Liver (tissue), 9 donors: ENCODE data around the gene RNF214. TPM values are rescaled to one million over a fixed set of nuclear protein-coding genes. Genes with fewer than 3 reads are reported as not detected.
"Not testable (repeated sequence)": the region's sequence is repeated elsewhere in the genome, so short reads cannot be mapped to it uniquely, and the experiment has no call there.

Experiments used
- DNase-seq: peaks from one replicate; pipeline ENCODE4 v3.0.0-alpha.2; 2017; ENCODE audit warnings: low spot score
- H3K27ac ChIP-seq, 2 donors: one replicate each; pipeline ENCODE4 v1.7.0; 2013; ENCODE audit warnings: inconsistent platforms in 2 of 2, low read length in 2 of 2, control low read depth in 1 of 2, low read depth in 1 of 2, mild to moderate bottlenecking in 1 of 2
- H3K27me3 ChIP-seq, 4 donors: one replicate each; pipeline versions ENCODE4 v1.6.1 to v1.7.0; 2013; ENCODE audit warnings: low read length in 3 of 4, inconsistent platforms in 1 of 4, mild to moderate bottlenecking in 1 of 4, moderate library complexity in 1 of 4; ENCODE audit not compliant: control insufficient read depth in 4 of 4, insufficient read depth in 4 of 4
- H3K36me3 ChIP-seq, 4 donors: one replicate each; pipeline versions ENCODE4 v1.6.1 to v1.7.0; 2013; ENCODE audit warnings: low read length in 3 of 4, mild to moderate bottlenecking in 3 of 4, low read depth in 1 of 4, moderate library complexity in 1 of 4; ENCODE audit not compliant: control insufficient read depth in 4 of 4, insufficient read depth in 3 of 4
- H3K4me1 ChIP-seq, 4 donors: one replicate each; pipeline versions ENCODE4 v1.6.1 to v1.7.0; 2013; ENCODE audit warnings: low read length in 3 of 4, mild to moderate bottlenecking in 3 of 4, moderate library complexity in 1 of 4; ENCODE audit not compliant: control insufficient read depth in 4 of 4, insufficient read depth in 4 of 4
- H3K4me3 ChIP-seq, 3 donors: one replicate each; pipeline versions ENCODE4 v1.6.1 to v1.7.0; 2013; ENCODE audit warnings: low read length in 3 of 3, control low read depth in 1 of 3, low read depth in 1 of 3, mild to moderate bottlenecking in 1 of 3
- H3K9ac ChIP-seq, 2 donors: one replicate each; pipeline ENCODE4 v1.7.0; 2013; ENCODE audit warnings: low read length in 2 of 2, mild to moderate bottlenecking in 2 of 2, moderate library complexity in 2 of 2, control low read depth in 1 of 2, low read depth in 1 of 2
- H3K9me3 ChIP-seq, 4 donors: one replicate each; pipeline versions ENCODE4 v1.6.1 to v1.7.0; 2013; ENCODE audit warnings: low read length in 3 of 4; ENCODE audit not compliant: control insufficient read depth in 4 of 4
- ATF3 ChIP-seq: IDR thresholded peaks from 2 replicates; pipeline ENCODE4 v1.6.1; 2016; ENCODE audit warnings: antibody characterized with exemption
- CTCF ChIP-seq: fragments of 150-350 bp; IDR thresholded peaks from 2 replicates; pipeline ENCODE4 v1.5.1; 2017; ENCODE audit warnings: improper control_type of control experiment, low read depth, low read length; ENCODE audit not compliant: missing input control
- FOXA1 ChIP-seq: IDR thresholded peaks from 2 replicates; pipeline ENCODE4 v1.6.1; 2016; ENCODE audit warnings: antibody characterized with exemption
- FOXA2 ChIP-seq: IDR thresholded peaks from 2 replicates; pipeline ENCODE4 v1.6.1; 2016; ENCODE audit warnings: antibody characterized with exemption
- GABPA ChIP-seq, 2 donors: IDR thresholded peaks in 1 of 2; conservative IDR thresholded peaks in 1 of 2; 2 replicates each; pipeline ENCODE4 v1.6.1; 2016; ENCODE audit warnings: antibody characterized with exemption in 2 of 2, mild to moderate bottlenecking in 1 of 2, moderate library complexity in 1 of 2
- HNF4A ChIP-seq, 2 donors: conservative IDR thresholded peaks; 2 replicates each; pipeline ENCODE4 v1.6.1; 2016; ENCODE audit warnings: antibody characterized with exemption in 2 of 2, mild to moderate bottlenecking in 2 of 2
- HNF4G ChIP-seq: IDR thresholded peaks from 2 replicates; pipeline ENCODE4 v1.6.1; 2016; ENCODE audit warnings: antibody characterized with exemption
- MAX ChIP-seq: IDR thresholded peaks from 2 replicates; pipeline ENCODE4 v1.6.1; 2016; ENCODE audit warnings: antibody characterized with exemption
- NR2F2 ChIP-seq: IDR thresholded peaks from 2 replicates; pipeline ENCODE4 v1.6.1; 2016; ENCODE audit warnings: antibody characterized with exemption
- RAD21 ChIP-seq, 2 donors: IDR thresholded peaks; 2 replicates each; pipeline ENCODE4 v1.6.1; 2016; ENCODE audit warnings: antibody characterized with exemption in 2 of 2, mild to moderate bottlenecking in 2 of 2
- SP1 ChIP-seq: IDR thresholded peaks from 2 replicates; pipeline ENCODE4 v1.6.1; 2018; ENCODE audit warnings: antibody characterized with exemption, mild to moderate bottlenecking
- TAF1 ChIP-seq: conservative IDR thresholded peaks from 2 replicates; pipeline ENCODE4 v1.6.1; 2016; ENCODE audit warnings: antibody characterized with exemption, mild to moderate bottlenecking
- YY1 ChIP-seq: IDR thresholded peaks from 2 replicates; pipeline ENCODE4 v1.6.1; 2016; ENCODE audit warnings: antibody characterized with exemption, mild to moderate bottlenecking
- WGBS: extraction: QIAGEN DNeasy Blood & Tissue Kit; methylation state at CpG from one replicate; pipeline ENCODE4 v1.1.7; 2013; 5-methylcytosine and 5-hydroxymethylcytosine counted together
- polyA plus RNA-seq, 2 donors: library from polyadenylated mRNA; stranded (reverse) in 1 of 2; unstranded in 1 of 2; fragments of 200-250 nt in 1 of 2; fragments of >200 nt in 1 of 2; fragmentation: Nextera tagmentation in 1 of 2; extraction: Ambion mirVana in 1 of 2; gene quantifications; one replicate each; pipeline versions ENCODE4 v1.2.1 to v1.2.3, GENCODE V29; 2013 to 2015
- total RNA-seq, 2 donors: library from RNA; depleted of rRNA; stranded (reverse); fragments of >200 nt; gene quantifications; one replicate each; pipeline ENCODE4 v1.2.3, GENCODE V29; 2014
- donor health status: healthy.
- donor health status: healthy.
- donor health status: healthy.
- donor health status: healthy.
- donor health status: healthy.

RNF214 gene
- total RNA-seq (1 to 10 TPM; 6.0 to 6.1 TPM), polyA plus RNA-seq (1 to 10 TPM; 4.6 to 6.2 TPM)

- under 1% methylated on average over 94 of the region's 94 CpGs for WGBS
- TF ChIP-seq CTCF = peak; percentile 96
- TF ChIP-seq YY1 = peak; percentile 56
- peak; percentile 21 to 37 for TF ChIP-seq RAD21 (IDR thresholded peaks at IDR 0.05)
- TF ChIP-seq HNF4A (conservative IDR thresholded peaks at IDR 0.05) = no peak
- TF ChIP-seq GABPA (IDR thresholded peaks at IDR 0.05 in 1 of 2, conservative IDR thresholded peaks at IDR 0.05 in 1 of 2) = peak in 1 of 2 donors; percentile 51
- Histone ChIP-seq H3K27ac (peak within 1 kb of the TSS; percentile 59 to 93), H3K9ac (peak within 1 kb of the TSS; percentile 76 to 81), H3K36me3 (peaks cover 7 to 18% (median 12%) of the 10 kb centered on the region in 4 donors), H3K27me3 (no peaks in the 10 kb centered on the region), H3K4me3 (peak within 1 kb of the TSS; percentile 83 to 98 (median 94)), H3K9me3 (no peaks in the 10 kb centered on the region), H3K4me1 (peaks cover 3 to 26% (median 20%) of the 10 kb centered on the region in 4 donors)
- DNase-seq = peak; percentile 83
Measured at GRCh38 chr11:117232092-117232878, at the start of gene RNF214. Gene RNF214, plus strand, starts transcription at chr11:117232671. Its CDS starts 1,602 bp downstream, at chr11:117234273.

- 97% methylated on average over 13 of the region's 13 CpGs for WGBS
- not testable (repeated sequence) for DNase-seq, H3K9me3 ChIP-seq, H3K4me3 ChIP-seq, H3K27ac ChIP-seq, H3K9ac ChIP-seq, H3K27me3 ChIP-seq
- Histone ChIP-seq H3K36me3 (peaks cover 7 to 43% (median 18%) of the 10 kb centered on the region in 4 donors), H3K4me1 (peaks cover 2 to 21% (median 16%) of the 10 kb centered on the region in 4 donors)
Measured at GRCh38 chr11:117183178-117183577, 49.3 kb upstream of the RNF214 start.

GRCh38 chr11:117183724-117184349, 48.6 kb upstream of the RNF214 start:
- no peak overlapping the region for H3K4me3 ChIP-seq
- H3K9ac ChIP-seq = no peak overlapping the region
- H3K4me1 ChIP-seq = peaks cover 2 to 19% (median 14%) of the 10 kb centered on the region in 4 donors
- TF ChIP-seq MAX = no peak
- no peaks in the 10 kb centered on the region for H3K27me3 ChIP-seq
- no peak for DNase-seq
- H3K27ac ChIP-seq = no peak overlapping the region
- WGBS = 92% methylated on average over 11 of the region's 11 CpGs
- peaks cover 8 to 49% (median 18%) of the 10 kb centered on the region in 4 donors for H3K36me3 ChIP-seq
- H3K9me3 ChIP-seq = no peaks in the 10 kb centered on the region

- Histone ChIP-seq H3K27me3 (no peaks in the 10 kb centered on the region), H3K36me3 (peaks cover 12 to 69% (median 26%) of the 10 kb centered on the region in 4 donors), H3K9me3 (no peaks in the 10 kb centered on the region), H3K4me3 (no peak overlapping the region), H3K4me1 (peaks cover 1 to 4% (median 2%) of the 10 kb centered on the region in 4 donors), H3K9ac (no peak overlapping the region), H3K27ac (no peak overlapping the region)
- WGBS = 87% methylated on average over 5 of the region's 5 CpGs
- no peak for DNase-seq
- TF ChIP-seq YY1 = no peak
- TF ChIP-seq RAD21 (IDR thresholded peaks at IDR 0.05) = no peak
- no peak for TF ChIP-seq FOXA1
- no peak for TF ChIP-seq SP1
- TF ChIP-seq GABPA (IDR thresholded peaks at IDR 0.05 in 1 of 2, conservative IDR thresholded peaks at IDR 0.05 in 1 of 2) = no peak
- no peak for TF ChIP-seq TAF1
- TF ChIP-seq FOXA2 = no peak
- no peak for TF ChIP-seq HNF4G
- no peak for TF ChIP-seq MAX
- no peak for TF ChIP-seq NR2F2
- TF ChIP-seq HNF4A (conservative IDR thresholded peaks at IDR 0.05) = no peak
- no peak for TF ChIP-seq ATF3
Measured at GRCh38 chr11:117185736-117186430, 46.6 kb upstream of the RNF214 start.
